Measurements from ENCODE around the gene NOP10.

The NOP10 gene

DNA sequence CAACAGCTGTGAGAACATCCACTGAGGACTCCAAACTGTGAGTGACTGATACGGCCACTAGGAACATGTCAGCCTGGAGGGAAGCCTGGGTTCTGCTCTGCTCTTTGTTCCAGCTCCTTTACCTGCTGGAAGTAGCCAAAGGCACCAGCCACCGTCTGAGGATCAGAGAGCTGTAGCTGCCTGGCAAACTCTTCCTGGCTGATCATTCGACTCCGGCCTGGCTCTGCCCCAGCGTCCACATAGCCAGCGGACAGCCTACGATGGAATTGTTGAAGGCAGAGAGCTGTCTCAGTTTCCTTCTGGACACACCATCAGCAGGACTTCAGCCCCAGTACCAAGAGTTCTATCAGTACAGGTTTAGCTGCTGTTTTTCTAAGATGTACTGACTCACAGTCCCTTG lies 18.3 kb upstream of the NOP10 start:
- no peak for TF ChIP-seq SIN3A (IDR thresholded peaks at IDR 0.05; ENCODE audit: borderline replicate concordance, insufficient read depth, low read length)
- TF ChIP-seq REST (IDR thresholded peaks at IDR 0.05; ENCODE audit: insufficient read depth in 1 of 2, low read depth in 2 of 2, low read length in 2 of 2) = no peak
- TF ChIP-seq POLR2AphosphoS5 (IDR thresholded peaks at IDR 0.05; ENCODE audit: low read depth, low read length) = no peak
- no peak for TF ChIP-seq TAF1 (IDR thresholded peaks at IDR 0.05; ENCODE audit: borderline replicate concordance, insufficient read depth, low read length)
- TF ChIP-seq FOXP2 (optimal IDR thresholded peaks at IDR 0.05; ENCODE audit: borderline replicate concordance, extremely low read depth, extremely low read length, insufficient read depth) = no peak

DNA sequence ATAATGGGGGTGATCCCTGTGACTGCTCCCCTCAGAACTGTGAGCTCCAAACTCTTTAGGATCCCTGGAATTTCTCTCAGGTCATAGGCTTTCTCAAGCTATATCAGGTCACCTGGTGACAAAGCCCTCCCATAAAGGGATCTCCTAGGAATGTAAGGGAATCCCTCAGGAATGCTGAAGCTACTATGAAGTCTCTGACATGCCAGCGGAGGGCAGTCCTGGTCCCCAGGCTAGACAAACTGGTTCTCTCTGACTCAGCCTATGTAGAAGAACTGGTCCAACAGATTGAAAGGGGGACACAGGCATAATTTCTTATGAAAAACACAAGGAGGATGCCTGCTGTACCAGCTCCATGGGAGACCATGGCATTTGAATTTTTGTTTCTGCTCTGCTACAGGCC lies 17.4 kb upstream of the NOP10 start:
- TF ChIP-seq FOXP2 (optimal IDR thresholded peaks at IDR 0.05; ENCODE audit: borderline replicate concordance, extremely low read depth, extremely low read length, insufficient read depth) = no peak
- TF ChIP-seq REST (IDR thresholded peaks at IDR 0.05; ENCODE audit: insufficient read depth in 1 of 2, low read depth in 2 of 2, low read length in 2 of 2) = no peak
- no peak for TF ChIP-seq SIN3A (IDR thresholded peaks at IDR 0.05; ENCODE audit: borderline replicate concordance, insufficient read depth, low read length)
- TF ChIP-seq POLR2AphosphoS5 (IDR thresholded peaks at IDR 0.05; ENCODE audit: low read depth, low read length) = no peak
- TF ChIP-seq TAF1 (IDR thresholded peaks at IDR 0.05; ENCODE audit: borderline replicate concordance, insufficient read depth, low read length) = no peak

- TF ChIP-seq REST (IDR thresholded peaks at IDR 0.05; ENCODE audit: insufficient read depth in 1 of 2, low read depth in 2 of 2, low read length in 2 of 2) (no peak), FOXP2 (optimal IDR thresholded peaks at IDR 0.05; ENCODE audit: borderline replicate concordance, extremely low read depth, extremely low read length, insufficient read depth) (no peak), SIN3A (IDR thresholded peaks at IDR 0.05; ENCODE audit: borderline replicate concordance, insufficient read depth, low read length) (no peak), POLR2AphosphoS5 (IDR thresholded peaks at IDR 0.05; ENCODE audit: low read depth, low read length) (no peak), TAF1 (IDR thresholded peaks at IDR 0.05; ENCODE audit: borderline replicate concordance, insufficient read depth, low read length) (no peak)
Measured at GRCh38 chr15:34359416-34359815, 16.5 kb upstream of the NOP10 start.

GRCh38 chr15:34358948-34359347 lies 16.0 kb upstream of the NOP10 start:
- TF ChIP-seq FOXP2 (optimal IDR thresholded peaks at IDR 0.05; ENCODE audit: borderline replicate concordance, extremely low read depth, extremely low read length, insufficient read depth) = no peak
- no peak for TF ChIP-seq SIN3A (IDR thresholded peaks at IDR 0.05; ENCODE audit: borderline replicate concordance, insufficient read depth, low read length)
- TF ChIP-seq POLR2AphosphoS5 (IDR thresholded peaks at IDR 0.05; ENCODE audit: low read depth, low read length) = no peak
- no peak for TF ChIP-seq TAF1 (IDR thresholded peaks at IDR 0.05; ENCODE audit: borderline replicate concordance, insufficient read depth, low read length)
- TF ChIP-seq REST (IDR thresholded peaks at IDR 0.05; ENCODE audit: insufficient read depth in 1 of 2, low read depth in 2 of 2, low read length in 2 of 2) = no peak

DNA sequence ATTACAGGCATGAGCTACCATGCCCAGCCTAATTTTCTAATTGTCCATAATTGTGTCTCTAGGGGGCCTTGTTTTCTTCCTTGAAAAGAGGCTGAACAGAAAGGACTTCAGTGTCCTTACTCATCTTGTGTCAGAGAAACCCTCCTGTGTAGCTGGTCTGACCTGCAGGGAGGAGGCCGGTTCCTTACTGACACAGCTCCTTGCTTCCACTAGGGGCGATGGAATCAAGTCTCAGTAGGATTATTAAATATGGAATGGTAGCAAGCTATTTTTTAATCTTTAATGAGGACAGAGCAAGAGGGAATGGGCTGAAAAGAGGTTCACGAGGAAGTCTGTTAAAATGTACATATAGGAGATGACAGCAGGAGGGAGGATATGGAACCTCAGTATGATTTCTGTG lies 15.4 kb upstream of the NOP10 start:
- no peak for TF ChIP-seq REST (IDR thresholded peaks at IDR 0.05; ENCODE audit: insufficient read depth in 1 of 2, low read depth in 2 of 2, low read length in 2 of 2)
- no peak for TF ChIP-seq TAF1 (IDR thresholded peaks at IDR 0.05; ENCODE audit: borderline replicate concordance, insufficient read depth, low read length)
- no peak for TF ChIP-seq FOXP2 (optimal IDR thresholded peaks at IDR 0.05; ENCODE audit: borderline replicate concordance, extremely low read depth, extremely low read length, insufficient read depth)
- no peak for TF ChIP-seq POLR2AphosphoS5 (IDR thresholded peaks at IDR 0.05; ENCODE audit: low read depth, low read length)
- no peak for TF ChIP-seq SIN3A (IDR thresholded peaks at IDR 0.05; ENCODE audit: borderline replicate concordance, insufficient read depth, low read length)
